Measurements from ENCODE around the gene S100A14.

The S100A14 gene

DNA sequence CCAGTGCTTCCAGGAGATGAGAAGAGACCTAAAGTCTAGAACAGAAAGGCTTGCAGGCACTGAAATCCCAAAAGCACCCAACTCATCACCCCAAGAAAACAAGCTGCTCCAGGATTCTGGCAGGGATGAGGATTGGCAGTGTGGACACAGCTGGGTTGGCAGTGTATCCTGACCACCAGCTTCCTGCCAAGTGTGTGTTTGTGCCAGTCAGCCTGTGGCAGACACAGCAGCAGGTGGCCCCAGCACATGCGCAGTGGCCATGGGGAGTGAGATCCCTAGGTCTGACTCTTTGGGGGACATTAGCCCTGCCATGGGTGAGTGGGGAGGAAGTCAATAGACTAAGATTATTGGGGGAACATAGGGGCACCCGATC lies 33.7 kb upstream of the S100A14 start:
- Mint-ChIP-seq H3K36me3 (ENCODE audit: low read depth) (peaks cover 22% of the 10 kb centered on the region), H3K4me3 (no peak overlapping the region), H3K4me1 (no peaks in the 10 kb centered on the region), H3K9me3 (no peaks in the 10 kb centered on the region), H3K27ac (peak overlapping the region in 1 of 3 experiments; percentile 45), H3K27me3 (ENCODE audit: low read depth) (no peaks in the 10 kb centered on the region)
- TF ChIP-seq, protein P1, sequence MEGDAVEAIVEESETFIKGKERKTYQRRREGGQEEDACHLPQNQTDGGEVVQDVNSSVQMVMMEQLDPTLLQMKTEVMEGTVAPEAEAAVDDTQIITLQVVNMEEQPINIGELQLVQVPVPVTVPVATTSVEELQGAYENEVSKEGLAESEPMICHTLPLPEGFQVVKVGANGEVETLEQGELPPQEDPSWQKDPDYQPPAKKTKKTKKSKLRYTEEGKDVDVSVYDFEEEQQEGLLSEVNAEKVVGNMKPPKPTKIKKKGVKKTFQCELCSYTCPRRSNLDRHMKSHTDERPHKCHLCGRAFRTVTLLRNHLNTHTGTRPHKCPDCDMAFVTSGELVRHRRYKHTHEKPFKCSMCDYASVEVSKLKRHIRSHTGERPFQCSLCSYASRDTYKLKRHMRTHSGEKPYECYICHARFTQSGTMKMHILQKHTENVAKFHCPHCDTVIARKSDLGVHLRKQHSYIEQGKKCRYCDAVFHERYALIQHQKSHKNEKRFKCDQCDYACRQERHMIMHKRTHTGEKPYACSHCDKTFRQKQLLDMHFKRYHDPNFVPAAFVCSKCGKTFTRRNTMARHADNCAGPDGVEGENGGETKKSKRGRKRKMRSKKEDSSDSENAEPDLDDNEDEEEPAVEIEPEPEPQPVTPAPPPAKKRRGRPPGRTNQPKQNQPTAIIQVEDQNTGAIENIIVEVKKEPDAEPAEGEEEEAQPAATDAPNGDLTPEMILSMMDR (IDR thresholded peaks at IDR 0.05; ENCODE audit: unreplicated experiment in 3 of 3), result no peak

DNA sequence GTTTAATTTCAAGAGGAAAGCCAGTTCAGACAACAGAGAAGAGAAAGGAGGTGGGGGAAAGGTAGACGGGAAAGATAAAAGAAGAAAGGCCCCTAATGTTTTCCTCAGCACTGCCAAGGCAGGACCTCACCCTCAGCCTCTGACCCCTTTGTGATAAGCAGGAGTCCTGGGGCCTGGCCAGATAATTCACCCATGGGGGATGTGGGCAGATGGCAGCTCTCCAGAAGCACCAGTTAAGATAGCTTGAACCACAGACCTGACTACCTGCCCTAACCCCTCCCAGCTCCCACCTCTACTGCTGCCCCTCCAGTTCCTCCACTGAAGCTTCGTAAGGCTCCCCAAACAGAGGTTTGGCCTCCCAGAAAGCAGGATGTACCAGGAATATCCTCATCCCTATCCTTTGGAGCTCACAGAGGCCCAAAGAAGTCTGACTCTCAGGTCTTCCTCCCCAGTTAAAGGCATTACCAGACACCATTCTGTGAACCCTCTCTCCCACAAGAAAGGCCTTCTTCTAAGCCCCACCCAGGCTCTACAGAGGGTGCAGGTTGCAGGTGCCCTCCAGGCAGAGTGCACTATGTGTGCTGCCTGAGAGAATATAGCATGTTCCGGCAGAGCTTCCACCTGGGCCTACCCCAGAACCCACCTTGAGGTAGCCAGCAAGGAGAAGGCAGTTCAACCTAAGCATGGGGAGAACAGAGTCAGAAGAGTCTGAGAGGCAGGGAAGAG lies 33.2 kb upstream of the S100A14 start:
- H3K9me3 Mint-ChIP-seq, result no peaks in the 10 kb centered on the region
- no peaks in the 10 kb centered on the region for H3K4me1 Mint-ChIP-seq
- TF ChIP-seq, protein P1 (IDR thresholded peaks at IDR 0.05; ENCODE audit: unreplicated experiment in 3 of 3), result no peak
- H3K4me3 Mint-ChIP-seq, result no peak overlapping the region
- no peaks in the 10 kb centered on the region for H3K27me3 Mint-ChIP-seq (ENCODE audit: low read depth)
- peaks cover 28% of the 10 kb centered on the region for H3K36me3 Mint-ChIP-seq (ENCODE audit: low read depth)
- peak overlapping the region in 2 of 3 experiments; percentile 36 to 45 for H3K27ac Mint-ChIP-seq

DNA sequence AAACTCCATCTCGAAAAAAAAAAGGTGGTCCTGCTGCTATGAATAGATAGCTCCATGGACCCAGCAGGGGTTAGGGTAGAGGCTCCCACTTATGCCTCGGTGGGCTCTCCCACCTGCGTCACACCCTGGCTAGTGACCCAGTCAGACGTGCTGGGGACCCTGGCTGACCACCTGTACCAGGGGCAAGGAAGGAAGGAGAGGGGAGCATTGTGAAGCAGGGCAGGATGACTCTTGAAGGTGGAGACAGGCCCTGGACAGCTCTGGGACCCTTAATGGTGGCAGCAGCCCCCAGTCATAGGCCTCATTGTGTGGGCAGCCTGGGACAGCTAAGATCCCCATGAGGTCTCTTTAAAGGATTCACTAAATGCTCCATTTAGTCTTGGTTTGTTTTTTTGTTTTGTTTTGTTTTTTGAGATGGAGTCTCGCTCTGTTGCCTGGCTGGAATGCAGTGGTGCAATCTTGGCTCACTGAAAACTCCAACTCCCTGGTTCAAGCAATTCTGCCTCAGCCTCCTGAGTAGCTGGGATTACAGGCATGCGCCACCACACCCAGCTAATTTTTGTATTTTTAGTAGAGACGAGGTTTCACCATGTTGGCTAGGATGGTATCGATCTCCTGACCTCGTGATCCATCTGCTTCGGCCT lies 32.0 kb upstream of the S100A14 start:
- H3K9me3 Mint-ChIP-seq, result no peaks in the 10 kb centered on the region
- TF ChIP-seq, protein P1 (IDR thresholded peaks at IDR 0.05; ENCODE audit: unreplicated experiment in 3 of 3), result no peak
- H3K27ac Mint-ChIP-seq, result peak overlapping the region in 2 of 3 experiments; percentile 58 to 66
- H3K27me3 Mint-ChIP-seq (ENCODE audit: low read depth), result no peaks in the 10 kb centered on the region
- H3K36me3 Mint-ChIP-seq (ENCODE audit: low read depth), result peaks cover 40% of the 10 kb centered on the region
- no peak overlapping the region for H3K4me3 Mint-ChIP-seq
- H3K4me1 Mint-ChIP-seq, result no peaks in the 10 kb centered on the region

DNA sequence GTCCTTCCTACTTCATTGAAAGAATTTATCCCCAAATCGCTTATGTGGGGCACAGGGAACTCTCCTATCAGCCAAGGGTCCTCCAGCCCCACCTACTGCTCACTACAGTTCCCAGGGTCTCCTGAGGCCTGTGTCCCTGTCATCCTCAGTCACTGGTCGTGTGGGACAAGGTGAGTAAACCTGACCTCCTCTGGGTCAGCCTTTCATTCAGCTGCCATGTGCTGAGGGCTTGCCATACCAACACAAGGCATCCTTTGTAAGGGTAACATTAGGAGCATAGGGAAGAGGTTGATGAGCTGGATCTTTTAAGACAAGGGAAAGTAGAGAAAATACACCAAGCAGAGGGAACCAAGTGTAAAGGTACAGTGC lies 31.2 kb upstream of the S100A14 start:
- no peaks in the 10 kb centered on the region for H3K27me3 Mint-ChIP-seq (ENCODE audit: low read depth)
- H3K9me3 Mint-ChIP-seq, result no peaks in the 10 kb centered on the region
- H3K27ac Mint-ChIP-seq, result peak overlapping the region; percentile 14 to 54 (median 34)
- no peaks in the 10 kb centered on the region for H3K4me1 Mint-ChIP-seq
- no peak overlapping the region for H3K4me3 Mint-ChIP-seq
- H3K36me3 Mint-ChIP-seq (ENCODE audit: low read depth), result peaks cover 44% of the 10 kb centered on the region
- TF ChIP-seq, protein P1 (IDR thresholded peaks at IDR 0.05; ENCODE audit: unreplicated experiment in 3 of 3), result no peak

DNA sequence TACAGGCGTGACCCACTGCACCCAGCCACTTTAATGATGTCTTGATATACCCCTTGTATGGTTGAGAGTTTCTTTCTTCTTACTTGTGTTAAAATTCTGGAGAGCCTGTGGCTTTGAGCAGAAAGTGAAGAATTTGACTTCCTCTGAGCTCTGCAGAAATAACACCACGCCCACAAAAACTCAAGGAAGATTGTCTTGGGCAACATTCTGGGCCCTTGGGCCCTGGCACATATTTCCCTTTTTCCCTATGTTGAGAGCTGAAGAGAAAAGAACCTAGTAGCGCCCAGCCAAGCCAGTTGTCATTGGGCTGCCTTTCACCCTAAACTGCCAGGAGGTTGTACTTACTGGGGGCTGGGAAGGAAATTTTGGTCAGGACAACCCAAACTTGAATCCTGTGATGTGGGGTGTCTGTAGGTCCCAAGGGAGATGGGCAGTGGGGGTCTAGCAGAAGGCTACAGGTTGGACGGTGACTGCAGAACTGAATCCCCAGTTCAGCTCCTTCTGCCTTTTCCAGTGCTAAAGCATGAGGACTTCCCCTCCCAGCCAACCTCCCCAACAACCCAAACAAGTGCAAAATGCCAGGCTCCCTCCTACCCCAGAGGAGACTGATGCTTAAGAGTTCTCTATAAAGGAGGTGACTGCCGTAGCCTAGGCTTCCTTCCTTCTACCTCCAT lies 30.7 kb upstream of the S100A14 start:
- H3K27ac Mint-ChIP-seq, result peak overlapping the region in 2 of 3 experiments; percentile 34 to 53
- H3K4me3 Mint-ChIP-seq, result no peak overlapping the region
- H3K36me3 Mint-ChIP-seq (ENCODE audit: low read depth), result peaks cover 49% of the 10 kb centered on the region
- no peaks in the 10 kb centered on the region for H3K4me1 Mint-ChIP-seq
- TF ChIP-seq, protein P1 (IDR thresholded peaks at IDR 0.05; ENCODE audit: unreplicated experiment in 3 of 3), result no peak
- no peaks in the 10 kb centered on the region for H3K27me3 Mint-ChIP-seq (ENCODE audit: low read depth)
- H3K9me3 Mint-ChIP-seq, result no peaks in the 10 kb centered on the region
